ENCODE data around the gene MEIS1.
A peak's percentile ranks its signal among the peaks of the same experiment; 100 is the strongest.

The MEIS1 gene

DNA sequence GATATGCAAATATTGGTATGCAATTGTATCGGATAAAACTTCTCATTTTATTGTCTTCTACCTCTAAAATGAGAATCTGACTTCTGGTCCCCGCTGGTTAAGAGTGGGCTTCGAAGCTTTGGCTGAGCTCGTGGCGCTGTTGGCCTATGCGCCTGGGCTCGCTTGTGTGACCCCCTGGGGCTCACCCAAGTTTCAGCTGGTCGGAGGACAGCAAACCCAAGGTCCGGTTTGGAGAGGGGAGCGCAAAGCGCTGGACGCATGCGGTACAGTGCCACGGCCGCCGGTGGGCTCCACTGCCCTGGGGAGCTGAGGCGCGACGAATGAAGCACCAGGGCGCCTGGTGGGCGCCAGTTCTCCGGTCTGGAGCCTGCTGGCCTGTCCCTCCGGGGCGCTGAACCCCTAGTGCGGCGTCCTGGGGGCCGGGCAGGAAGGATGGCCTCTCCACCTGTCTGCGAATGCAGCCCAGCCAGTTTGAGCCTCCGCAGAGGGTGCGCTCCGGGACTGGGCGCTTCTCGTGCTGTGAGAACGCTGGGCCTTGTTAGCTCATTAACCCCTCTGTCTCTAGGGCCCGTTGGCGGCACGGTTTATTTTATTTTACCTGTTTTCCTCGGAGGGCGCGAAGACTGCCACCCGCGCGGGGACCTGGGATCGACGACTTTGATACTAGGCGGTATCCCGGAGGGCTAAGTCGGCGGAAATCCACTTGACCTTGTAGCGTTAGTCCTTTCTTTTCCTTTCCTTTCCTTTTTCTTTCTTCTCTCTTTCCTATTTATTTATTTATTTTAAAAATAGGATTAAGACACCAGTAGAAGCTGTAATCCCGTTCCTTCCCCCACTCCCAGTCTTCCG, 10.4 kb downstream of the MEIS1 start:
- DNase-seq, result no peak

DNA sequence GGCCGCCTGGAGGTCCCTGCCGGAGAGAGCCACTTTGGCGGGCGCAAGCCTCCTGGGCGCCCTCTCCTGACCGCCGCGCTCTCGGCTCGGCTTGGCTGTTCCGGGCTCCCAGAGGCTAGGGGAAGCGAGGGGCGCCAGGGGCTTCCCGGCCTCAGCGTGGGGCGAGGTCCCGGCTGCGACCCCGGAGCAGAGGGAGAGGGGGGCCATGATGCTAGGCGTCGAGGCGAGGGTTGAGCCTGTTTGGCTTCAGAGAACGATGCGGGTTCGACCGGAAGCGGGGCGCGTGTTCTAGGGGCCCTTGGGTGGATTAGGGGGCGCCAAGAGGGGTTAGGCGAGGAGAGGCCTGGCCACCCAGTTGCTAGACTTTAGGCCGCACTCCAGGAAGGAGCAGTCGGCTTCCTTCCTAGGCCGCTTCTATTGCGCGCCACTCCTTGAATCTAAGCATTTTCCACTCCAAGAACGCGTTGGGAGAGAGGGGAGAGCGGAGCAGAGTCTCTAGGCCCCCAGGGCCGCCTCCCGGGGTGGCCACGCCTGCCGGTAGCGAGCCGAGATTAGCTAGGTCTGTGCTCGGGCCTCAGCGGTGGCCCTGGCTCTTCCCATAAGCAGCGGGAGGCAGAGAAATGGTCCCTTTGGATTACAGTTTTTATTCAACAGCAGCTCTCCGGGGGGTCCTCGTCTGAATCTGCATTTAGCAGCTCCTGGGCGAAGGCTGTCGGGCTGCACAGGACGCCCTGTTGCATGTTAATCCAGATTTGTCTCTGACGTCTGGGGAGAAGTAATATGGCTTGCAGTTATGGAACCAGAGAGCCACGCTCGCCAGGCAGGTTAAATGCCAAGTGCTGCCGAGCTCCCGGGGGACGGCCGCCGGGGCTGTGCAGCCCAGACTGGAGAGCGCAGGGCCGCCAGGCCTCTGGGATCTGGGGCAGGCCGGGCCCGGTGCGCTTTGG, 11.3 kb downstream of the MEIS1 start:
- no peak for DNase-seq

DNA sequence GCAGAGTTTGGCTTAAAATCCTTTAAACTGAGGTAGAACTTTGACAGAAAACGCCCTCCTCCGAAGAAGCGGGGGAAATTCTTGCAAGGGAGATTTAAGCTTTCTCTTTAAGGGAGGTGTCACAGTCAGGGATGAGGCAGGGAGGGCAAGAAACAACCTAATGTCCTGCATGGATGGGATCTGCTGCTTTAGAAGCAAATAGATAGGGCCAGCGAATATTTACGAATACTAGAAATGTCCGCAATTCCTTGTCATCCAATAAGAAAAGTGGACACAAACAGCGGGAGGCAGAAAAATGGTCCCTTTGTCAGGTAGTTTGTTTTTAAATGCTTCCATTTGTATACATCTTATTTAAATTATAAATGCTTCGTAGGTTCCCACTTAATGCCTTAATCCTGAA, 12.0 kb downstream of the MEIS1 start:
- DNase-seq, result no peak

DNA sequence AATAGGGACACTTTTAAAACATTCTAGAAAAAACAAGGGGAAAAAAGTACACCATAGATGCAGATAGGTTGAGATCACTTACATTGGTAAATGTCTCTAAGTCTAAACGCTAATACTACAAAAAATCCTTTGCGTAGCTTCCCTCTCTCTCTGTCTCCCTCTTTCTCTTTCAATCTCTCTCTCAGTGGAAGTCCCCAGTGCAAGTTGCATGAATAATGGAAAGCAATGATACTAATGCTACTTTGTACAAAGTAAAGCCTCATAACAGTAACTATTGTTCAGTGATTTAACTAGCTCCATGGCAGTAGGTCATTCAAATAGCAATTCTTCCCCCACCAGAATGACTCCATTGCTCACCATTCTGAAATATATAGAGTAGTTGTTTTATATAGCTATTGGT, 12.8 kb downstream of the MEIS1 start:
- no peak for DNase-seq

DNA sequence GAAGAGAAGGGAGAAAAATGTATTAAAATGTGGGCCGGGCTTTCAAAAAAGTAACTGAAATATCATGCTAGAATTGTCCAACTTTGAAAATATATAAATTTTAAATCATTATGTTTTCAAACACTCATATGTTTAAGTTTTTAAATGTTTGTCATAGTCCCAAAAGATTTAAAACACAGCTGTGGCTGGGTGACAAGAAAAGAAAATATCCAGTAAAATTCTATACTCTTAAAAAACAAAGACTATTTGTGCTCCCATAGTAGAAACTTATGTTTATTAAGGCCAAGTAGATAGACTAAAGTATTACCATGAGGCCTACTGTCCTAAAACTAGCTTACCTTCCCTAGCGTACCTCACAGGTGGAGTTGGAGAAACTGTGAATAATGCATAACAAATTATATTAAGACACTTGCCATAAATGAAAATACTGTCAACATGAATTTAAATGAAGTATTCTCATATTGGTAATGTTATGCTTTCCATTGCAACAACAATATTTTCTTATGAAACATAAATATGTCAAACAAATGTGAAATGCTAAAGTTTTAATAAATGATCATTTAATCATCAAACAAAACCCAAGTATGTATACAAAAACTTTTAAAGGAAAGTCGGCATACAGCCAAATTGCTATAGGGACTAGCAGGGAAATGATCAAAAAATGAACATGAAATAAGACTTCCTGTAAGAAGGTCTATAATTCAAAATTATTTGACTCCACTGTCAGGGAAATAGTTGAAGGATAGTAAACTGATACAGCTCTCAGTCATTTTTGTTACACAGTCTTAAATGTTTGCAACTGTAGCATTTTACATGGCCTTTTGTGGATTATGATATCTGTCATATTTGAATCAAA, 13.4 kb downstream of the MEIS1 start:
- no peak for DNase-seq

DNA sequence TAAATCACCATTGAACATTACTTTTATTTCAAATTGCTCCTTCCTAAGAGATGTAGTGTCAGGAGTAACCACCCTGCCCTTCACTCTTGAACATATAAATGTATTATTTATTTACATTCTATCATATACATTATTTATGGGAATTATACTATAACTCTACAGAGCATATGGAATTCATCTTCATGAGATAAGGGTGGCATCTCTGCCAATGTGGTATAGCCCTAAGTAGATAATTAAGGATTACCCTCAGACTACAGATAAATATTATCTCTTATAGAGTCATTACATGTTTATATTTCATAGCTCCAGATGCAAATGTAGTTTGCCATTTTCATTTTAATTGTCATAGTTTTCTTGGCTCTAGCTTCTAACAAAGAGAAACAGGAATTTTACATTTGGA, 17.3 kb downstream of the MEIS1 start:
- no peak for DNase-seq

DNA sequence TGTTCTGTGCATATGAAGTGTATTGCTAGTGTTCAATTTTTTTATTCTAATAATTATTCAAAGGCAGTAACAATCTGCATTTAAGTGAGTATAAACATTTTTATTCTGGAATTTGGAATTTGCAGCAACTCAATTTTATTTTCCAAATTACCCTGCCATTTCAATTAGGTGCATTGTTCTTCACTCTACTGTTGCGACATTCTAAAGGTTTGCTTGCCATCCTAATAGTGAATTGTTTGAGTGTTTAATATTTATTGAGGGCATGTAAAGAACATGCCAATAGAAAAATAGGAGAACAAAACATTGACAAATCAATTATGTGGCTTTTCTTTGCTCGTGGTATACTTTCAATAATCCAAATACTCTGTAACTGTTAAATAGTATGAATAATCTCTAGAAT, 18.0 kb downstream of the MEIS1 start:
- DNase-seq, result no peak

DNA sequence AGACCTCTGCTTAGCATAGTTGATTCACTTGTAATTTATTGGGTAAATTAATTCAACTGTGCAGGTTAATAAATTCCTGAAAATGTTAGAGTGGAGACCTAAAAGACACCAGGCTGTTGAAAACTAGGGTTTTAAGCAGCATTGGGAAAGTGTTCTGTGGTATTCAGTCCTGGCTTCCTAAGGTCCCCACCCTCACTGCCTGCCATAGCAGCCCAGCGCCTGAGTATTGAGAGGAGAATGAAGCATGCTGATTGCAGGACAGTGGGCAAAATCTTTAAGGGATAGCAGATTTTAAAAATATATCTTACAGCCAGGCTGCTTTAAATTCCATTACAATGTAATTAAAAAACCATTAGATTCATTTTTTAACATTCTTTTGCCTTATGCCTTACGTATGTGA, 20.6 kb downstream of the MEIS1 start:
- DNase-seq, result no peak

DNA sequence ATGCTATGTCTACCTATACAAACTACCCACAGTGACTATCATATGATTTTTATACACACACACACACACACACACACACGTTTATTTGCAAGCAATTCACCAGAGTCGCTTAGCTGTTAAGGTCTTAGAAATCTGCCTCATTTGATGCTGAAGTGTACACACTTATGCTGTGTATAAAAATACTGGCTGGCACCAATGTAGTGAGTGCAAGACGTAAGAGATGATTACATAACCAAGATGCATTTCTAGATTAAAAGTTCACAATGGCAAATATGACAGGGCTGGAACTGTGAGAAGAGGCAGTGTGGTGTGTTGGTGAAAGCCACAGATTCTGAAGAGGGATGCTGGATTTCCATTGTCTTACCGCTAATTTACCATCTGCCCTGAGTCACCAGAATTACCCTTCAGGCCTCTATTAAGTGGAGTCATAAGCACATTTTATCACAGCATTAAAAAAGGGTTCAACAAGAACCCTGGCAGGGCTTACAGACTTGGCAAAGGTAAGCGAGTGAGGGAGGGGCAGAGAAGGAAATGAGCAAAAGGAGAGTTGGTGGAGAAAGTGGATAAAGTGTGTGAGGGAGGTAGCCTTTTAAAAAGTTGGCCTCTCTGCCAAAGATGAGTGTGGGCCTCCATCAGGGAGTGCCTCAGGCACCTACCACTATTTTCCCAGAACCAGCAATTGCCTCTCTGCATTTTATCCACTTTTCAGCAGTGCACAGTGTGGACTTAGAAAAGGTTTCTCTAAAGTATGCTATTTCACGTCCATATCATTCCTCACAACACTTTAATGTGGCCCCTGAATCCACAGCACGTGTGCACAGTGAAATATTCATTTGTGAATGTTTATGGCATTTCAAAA, 21.5 kb downstream of the MEIS1 start:
- no peak for DNase-seq

DNA sequence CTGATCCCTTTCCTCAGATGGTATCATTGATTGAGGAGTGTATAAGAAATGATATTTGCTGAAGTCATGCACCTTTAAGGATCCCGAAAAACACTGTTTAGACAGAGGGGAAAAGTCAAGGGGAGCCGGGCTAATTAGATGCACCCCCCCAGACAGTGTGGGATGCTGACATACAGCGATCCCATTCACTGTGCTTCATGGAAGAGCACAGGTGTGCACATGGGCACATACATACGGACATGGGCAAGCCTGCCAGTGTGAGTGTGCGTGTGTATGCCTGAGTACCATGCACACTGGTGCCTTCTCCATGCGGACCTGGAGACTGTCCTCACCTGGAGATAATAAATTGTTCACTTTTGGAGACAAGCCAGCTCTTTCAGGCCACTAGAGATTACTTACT, 22.6 kb downstream of the MEIS1 start:
- DNase-seq, result no peak

DNA sequence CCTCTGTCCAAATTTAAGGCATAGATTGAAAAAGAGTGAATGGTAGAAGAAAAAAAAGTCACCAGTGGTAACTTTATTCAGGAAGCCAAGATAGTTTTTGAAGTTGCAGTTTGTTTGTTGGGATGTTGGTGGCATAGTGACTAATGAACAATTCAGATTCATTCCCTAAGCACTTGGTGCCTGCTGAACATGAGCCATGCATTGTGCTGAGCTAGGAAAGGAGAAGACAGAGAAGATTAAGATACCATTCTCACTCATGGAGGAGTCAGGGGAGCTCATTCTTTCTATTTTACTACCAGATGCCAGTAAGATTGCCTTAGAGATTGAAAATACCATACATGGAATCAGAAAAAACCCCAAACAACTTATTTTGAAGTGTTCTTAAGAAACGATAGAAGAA, 25.1 kb downstream of the MEIS1 start:
- no peak for DNase-seq

DNA sequence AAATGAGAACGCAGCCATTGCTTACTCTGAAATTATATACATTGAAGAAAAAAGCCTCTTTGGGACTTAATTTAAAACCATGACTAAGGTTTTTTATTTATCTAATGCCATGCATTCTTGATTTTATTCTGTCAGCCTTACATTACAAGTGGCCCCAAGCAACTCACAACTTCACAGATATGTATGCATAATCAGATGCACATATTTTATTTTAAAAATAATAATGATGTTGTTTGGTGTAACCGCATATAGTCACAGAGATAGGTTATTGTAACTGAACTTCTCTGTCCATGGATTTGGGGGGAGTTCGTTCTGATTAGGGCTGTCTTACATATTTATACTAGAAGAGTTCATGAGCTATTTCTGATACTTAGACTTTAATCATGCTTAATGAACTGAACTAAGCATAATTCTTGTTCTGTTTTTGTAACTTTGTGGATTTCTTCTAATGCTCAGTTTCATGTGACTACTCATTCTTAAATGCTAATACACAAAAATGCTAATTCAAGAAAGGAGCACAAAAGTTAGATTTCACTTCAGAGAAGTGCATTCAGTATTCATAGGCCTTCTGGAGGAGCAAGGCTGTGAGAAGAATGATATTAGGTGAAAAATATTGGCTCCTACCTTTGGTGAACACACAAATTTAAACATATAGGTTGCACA, 26.2 kb downstream of the MEIS1 start:
- no peak for DNase-seq

DNA sequence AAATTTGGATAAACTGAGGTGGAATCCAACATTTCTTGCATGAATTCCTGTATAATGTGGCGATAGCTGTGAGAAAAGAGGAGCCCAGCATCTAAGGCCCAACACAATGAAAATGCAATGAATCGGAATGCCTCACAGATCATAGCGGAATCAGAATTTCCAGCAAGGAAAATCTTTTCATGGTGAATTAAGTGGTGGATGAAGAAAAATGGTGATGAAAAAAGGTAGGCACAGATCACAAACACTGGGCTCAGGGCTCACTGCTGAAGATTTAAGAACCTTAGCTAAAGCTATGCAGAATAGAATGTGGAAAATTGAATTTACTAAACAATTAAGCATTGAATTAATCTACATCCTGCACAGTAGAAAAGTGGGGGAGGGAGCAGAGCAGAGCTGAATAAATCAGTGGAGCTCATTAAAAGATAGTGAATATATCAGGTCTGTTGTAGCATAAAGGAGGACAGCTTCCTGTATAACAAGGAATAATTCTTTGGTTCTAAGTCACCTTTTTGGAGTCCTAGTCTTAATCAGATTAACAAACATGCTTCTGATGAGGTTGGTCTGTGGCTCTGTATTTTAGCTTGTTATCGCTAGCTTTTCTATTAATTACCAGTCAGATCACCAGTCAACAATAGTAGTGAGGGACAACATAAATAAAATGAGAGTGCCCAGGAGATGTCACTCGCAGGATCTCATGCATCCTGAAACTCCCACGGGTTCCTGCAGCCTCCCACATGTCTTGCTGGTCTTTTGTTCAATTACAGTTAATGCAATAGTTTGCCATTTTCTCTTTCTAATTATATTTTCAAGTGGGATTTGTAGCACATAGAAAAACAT, 27.0 kb downstream of the MEIS1 start:
- DNase-seq, result peak; percentile 59

DNA sequence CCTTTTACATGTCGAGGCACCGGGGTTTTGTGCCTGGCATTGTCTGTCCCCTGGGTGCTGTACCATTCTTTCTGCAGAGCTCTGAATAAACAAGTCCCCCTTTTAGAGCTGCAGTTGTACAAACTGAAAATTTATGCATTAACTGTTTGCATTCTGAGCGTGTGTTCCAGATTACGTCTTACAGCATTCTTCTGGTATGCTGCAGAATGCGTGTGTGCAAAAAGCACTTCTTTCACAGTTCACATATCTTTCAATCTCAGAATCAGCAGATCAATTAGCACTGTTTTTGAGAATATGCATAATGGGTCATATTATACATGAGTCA, 27.5 kb downstream of the MEIS1 start:
- no peak for DNase-seq

DNA sequence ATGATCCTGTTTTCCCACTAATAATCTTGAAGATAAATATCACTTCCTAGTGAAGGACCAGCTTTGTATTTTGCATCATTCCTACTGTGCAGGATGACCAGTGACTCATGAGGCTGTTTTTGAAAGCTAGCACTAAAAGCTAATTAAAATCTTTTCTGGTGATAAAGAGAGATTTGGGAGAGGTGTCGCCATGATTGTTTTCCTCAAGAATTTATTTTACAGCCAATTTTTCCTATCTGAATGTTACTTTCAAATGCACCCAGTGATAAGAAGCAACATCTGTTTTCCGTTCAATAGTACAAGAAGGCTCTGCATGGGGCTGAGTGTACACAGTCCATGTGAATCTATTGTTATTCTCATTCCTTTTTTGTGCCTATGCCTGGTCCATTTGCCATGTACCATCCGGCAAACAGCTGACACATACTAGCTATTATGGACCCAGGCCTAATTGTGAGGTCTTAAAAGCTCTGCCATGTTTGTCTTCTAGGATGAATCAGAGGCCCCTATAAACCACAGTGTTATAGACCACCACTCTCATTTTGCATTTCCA, 28.4 kb downstream of the MEIS1 start:
- DNase-seq, result no peak

DNA sequence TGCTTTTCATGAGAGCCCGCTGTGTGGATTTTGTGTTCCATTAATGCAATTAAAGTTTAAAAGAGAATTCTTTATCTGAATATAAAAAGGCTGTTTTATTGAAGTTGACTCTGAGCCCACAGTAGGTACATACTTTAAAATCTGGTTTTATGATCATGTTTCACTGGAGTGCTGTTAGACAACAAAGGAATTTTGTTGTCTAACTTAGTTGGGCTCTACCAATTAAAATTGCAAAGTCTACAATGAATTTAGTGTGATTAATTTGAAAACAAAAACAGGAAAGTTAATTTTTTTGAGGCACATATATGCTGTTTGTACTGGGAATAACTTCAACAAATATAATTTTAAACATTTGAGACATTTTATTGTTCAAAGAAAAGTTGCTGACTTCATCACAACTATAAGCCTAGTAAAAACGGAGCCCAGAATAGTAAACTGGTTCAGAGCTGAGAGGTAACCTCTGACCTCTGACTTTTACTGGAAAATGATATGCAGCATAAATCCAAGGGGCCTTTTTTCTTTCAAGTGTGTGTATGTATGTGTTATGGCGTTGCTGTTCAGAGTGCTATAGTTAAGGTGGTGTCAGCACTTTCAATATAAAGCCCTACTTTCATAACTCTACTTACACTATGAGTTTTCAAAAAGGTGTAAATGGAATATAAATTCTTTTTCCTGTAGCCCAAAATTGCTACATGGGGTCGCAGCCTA, 30.2 kb downstream of the MEIS1 start:
- no peak for DNase-seq

DNA sequence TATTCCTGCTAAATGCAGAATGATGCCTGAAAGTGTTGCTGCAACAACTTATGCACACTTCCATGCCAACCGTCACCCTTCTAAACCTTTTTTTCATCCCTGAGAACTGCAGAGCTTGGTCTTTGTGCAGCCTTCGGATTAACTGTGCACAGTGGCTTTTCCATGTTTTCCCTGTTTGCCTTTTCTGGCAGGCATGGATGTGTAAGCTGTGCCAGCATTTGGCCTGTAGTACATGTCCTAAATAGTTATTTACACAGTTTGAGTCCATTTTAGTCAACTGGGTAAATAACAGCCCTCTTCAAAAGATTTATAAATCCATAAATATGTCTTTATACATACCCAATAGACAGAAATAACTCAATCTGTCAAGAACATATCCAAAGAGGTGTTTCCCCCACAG, 31.5 kb downstream of the MEIS1 start:
- DNase-seq, result no peak

DNA sequence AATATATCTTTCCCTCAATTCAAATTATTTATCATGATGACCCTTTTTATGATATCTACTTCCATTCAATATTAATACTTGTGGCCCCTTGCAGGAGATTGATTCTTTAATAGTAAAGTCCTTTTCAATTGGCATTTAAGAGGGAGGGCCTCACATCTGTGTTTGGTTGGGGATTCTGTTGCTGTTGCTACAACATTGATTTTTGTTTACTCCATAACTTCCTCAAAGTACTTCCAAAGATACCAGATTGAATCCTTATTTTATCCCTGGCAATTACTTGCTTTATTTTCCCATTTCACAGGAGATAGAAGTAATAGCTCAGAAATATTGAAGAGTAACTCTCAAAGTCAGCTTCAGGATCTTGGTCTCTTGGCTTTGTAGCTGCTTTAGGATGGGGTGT, 32.8 kb downstream of the MEIS1 start:
- DNase-seq, result no peak

DNA sequence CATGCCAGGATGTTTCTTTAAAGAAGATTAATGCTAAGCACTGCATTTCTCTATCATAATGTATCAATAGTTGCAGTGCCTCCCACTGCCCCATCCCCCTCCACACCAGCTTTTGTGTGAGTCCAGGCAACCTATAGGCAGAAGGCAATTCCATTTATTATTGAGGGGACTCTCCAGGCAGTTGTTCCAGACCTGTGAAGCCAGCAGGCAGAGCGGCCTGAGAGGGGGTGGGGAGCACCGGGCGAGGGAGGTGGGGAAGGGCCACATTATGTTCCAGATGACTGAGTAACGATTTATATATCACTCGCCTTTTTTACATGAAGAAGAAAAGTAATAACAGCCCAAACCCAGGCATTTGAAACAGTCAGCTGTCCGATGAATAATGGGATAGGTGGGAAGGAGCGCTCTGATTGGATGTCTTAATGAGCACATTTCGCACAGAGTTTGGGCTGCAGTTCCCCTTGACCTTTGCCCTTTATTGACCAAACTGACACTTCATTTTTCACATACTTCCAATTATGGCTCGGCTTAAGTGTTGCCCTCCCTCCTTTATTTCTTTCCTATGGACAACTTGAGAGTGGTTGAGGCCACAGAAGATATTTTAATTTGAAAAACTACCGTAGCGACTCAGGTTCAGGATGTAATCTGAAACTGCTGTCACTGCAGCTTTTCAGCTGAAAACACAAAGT, 34.4 kb downstream of the MEIS1 start:
- DNase-seq, result no peak

All from NCI-H1436 (cell line).